ENCODE results near the gene GALR3. TPM values are rescaled to one million over a fixed set of nuclear protein-coding genes. Genes with fewer than 3 reads are reported as not detected.

The GALR3 gene
- polyA plus RNA-seq, 1 donor, result 0.11 TPM

GRCh38 chr22:37822079-37822833 lies 926 bp upstream of the GALR3 start:
- DNase-seq (ENCODE audit: low read depth), result no peak

DNA sequence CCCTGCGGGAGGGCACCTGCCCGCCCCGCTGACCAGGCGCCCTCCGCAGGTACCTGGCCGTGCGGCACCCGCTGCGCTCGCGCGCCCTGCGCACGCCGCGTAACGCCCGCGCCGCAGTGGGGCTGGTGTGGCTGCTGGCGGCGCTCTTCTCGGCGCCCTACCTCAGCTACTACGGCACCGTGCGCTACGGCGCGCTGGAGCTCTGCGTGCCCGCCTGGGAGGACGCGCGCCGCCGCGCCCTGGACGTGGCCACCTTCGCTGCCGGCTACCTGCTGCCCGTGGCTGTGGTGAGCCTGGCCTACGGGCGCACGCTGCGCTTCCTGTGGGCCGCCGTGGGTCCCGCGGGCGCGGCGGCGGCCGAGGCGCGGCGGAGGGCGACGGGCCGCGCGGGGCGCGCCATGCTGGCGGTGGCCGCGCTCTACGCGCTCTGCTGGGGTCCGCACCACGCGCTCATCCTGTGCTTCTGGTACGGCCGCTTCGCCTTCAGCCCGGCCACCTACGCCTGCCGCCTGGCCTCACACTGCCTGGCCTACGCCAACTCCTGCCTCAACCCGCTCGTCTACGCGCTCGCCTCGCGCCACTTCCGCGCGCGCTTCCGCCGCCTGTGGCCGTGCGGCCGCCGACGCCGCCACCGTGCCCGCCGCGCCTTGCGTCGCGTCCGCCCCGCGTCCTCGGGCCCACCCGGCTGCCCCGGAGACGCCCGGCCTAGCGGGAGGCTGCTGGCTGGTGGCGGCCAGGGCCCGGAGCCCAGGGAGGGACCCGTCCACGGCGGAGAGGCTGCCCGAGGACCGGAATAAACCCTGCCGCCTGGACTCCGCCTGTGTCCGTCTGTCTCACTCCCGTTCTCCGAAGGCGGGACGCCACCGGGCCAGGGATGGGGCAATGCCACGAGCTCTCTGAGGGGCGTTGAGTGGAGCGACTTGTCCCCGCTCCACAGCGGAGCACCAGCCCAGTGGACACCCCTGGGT lies 1.8 kb downstream of the GALR3 start:
- no peak for DNase-seq (ENCODE audit: low read depth)

DNA sequence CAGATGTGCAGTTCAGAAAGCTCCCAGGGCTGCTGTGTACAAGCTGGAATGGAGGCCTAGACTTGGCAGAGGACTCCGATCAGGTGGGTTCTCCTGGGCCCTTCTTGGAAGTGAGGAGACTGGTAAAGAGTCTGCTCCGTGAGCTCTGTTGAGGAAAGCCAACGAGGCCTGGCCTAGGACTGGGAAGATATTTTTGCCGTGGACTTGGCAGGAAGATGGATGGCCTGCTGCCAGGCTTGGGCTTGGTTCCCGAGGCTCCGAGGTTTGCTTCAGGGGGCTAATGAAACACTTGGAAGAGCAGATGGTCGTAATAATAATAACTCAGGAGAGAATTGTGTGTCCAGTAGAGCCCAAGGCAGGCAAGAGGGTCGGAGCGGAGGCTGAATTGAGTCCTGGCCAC lies 3.9 kb downstream of the GALR3 start:
- no peak for DNase-seq (ENCODE audit: low read depth)

- no peak for DNase-seq (ENCODE audit: low read depth)
Observed at GRCh38 chr22:37830093-37830842, 7.1 kb downstream of the GALR3 start.

DNA sequence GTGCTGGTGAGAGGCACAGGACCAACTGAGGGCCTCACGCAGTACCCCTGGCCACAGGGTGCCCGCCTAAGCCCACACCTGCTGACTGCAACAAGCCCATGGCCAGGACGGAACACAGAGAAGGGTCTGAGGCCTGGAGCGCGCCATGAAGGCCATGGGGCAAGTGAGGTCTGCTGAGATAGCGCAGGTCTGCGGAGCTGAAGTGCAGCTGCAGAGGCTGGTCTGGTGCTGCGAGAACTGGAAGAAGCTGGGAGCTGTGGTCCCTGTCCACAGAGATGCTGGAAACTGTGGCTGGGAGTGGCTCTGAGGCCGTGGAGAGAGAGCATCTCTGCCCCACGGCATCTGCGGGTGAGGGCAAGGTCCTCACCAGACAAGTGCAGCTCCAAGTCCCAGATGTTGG lies 8.3 kb downstream of the GALR3 start:
- no peak for DNase-seq (ENCODE audit: low read depth)

GRCh38 chr22:37832022-37832857 lies 9.1 kb downstream of the GALR3 start:
- DNase-seq (ENCODE audit: low read depth), result no peak

GRCh38 chr22:37842015-37842793 lies 19.0 kb downstream of the GALR3 start:
- no peak for DNase-seq (ENCODE audit: low read depth)

GRCh38 chr22:37843741-37844089 lies 20.5 kb downstream of the GALR3 start:
- no peak for DNase-seq (ENCODE audit: low read depth)

GRCh38 chr22:37844904-37845329 lies 21.7 kb downstream of the GALR3 start:
- DNase-seq (ENCODE audit: low read depth), result no peak

DNA sequence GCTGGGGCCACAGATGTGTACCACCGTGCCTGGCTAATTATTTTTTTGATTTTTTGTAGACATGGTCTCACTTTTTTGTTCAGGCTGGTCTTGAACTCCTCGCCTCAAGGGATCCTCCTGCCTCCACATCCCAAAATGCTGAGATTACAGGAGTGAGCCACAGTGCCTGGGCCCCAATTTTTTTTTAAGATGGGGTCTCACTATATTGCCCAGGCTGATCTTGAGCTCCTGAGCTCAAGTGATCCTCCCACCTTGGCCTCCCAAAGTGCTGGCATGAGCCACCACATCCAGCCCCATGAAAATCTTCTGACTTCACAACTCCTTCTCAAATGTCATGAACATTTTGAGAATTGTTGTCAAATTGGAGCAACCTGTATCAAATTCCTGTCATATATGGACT lies 23.3 kb downstream of the GALR3 start:
- DNase-seq (ENCODE audit: low read depth), result no peak

- DNase-seq (ENCODE audit: low read depth), result no peak
Observed at GRCh38 chr22:37848587-37849088, 25.5 kb downstream of the GALR3 start.

GRCh38 chr22:37849089-37849751 lies 26.0 kb downstream of the GALR3 start, which contains the start of gene EIF3L:
Gene EIF3L, plus strand, starts transcription at chr22:37849419. Its CDS starts 31 bp downstream, at chr22:37849450.
- DNase-seq (ENCODE audit: low read depth), result peak; percentile 77

- no peak for DNase-seq (ENCODE audit: low read depth)
Observed at GRCh38 chr22:37850801-37851200, 27.6 kb downstream of the GALR3 start.

GRCh38 chr22:37852418-37852817 lies 29.2 kb downstream of the GALR3 start:
- no peak for DNase-seq (ENCODE audit: low read depth)

- no peak for DNase-seq (ENCODE audit: low read depth)
Observed at GRCh38 chr22:37854946-37855345, 31.8 kb downstream of the GALR3 start.

- no peak for DNase-seq (ENCODE audit: low read depth)
Observed at GRCh38 chr22:37855462-37855861, 32.3 kb downstream of the GALR3 start.

DNA sequence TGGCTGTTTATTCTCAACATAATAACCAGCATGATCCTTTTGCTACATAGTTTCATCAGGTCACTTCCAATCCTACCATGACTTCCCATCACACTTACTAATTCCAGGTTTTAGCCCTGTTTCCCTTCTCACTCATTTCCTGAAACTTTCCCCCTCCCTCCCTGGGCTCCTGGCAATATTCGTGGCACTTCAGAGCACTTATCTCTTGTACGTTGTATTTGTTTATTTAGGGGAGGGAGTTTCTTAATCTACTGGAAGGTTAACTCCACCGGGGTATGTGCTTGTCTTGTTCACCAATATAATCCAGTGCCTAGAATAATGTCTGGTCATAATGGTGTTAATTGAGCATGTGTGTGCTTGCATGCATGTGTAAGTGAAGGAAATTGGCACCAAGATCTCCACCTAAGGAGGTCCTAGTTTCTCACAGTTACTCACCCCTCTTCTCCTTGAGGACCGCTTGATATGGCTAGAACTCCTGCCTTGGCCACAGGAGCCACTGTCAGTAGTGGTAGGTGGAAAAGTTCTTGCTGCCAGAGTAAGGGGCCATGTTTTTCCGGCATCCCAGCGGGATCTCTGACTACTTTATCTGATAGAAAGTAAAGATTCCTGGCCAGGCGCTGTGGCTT lies 37.7 kb downstream of the GALR3 start:
- DNase-seq (ENCODE audit: low read depth), result no peak

DNA sequence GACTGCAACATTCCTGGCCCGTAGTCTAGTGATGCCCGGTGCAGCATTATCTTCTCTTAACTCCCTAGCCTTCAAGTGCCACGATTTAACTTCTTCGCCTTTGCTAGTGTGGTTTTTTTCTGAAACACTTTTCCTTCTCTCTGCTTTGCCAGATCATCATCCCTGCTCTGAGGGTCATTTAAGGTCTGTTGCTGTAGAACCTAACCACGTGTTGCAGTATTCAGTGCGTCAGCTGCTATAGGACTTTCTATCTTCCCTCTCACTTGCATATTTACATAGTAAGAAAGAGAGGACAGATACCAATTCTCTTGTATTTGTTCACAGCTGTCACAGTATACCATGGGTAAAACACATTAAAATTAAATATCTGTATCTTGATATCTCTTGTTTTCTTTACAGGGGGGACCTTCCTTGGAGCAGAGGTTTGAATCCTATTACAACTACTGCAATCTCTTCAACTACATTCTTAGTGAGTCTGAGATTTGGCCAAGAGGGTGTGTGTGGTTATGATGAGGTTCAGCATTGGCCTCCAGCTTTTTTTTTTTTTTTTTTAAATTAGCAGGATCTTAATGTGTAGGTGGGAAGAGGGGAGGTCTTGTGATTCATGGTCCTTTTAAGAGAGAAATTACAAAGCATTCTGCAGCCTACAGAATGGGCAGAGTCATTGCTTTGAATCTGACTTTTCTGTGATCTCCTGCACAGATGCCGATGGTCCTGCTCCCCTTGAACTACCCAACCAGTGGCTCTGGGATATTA lies 39.6 kb downstream of the GALR3 start:
- DNase-seq (ENCODE audit: low read depth), result no peak

All from forelimb muscle (tissue), 1 donor.